GM06990 (cell line): ENCODE results near the gene SPATA16.

Experiments
- DNase-seq: peaks from one replicate; pipeline ENCODE4 v3.0.0-alpha.2; 2011; ENCODE audit not compliant: insufficient read length; ENCODE audit errors: extremely low read depth
- H3K27me3 ChIP-seq: replicated peaks from 2 replicates; pipeline ENCODE4 v1.6.0; 2011; ENCODE audit warnings: low read length; ENCODE audit not compliant: control insufficient read depth, insufficient read depth
- H3K36me3 ChIP-seq: 2 replicates; pipeline ENCODE4 v1.5.1; 2011; ENCODE audit warnings: low read length; ENCODE audit not compliant: control insufficient read depth, insufficient read depth
- H3K4me3 ChIP-seq: replicated peaks from 2 replicates; pipeline ENCODE4 v1.5.1; 2011; ENCODE audit warnings: low read depth, mild to moderate bottlenecking, control low read depth, low read length
- CTCF ChIP-seq: IDR thresholded peaks from 2 replicates; pipeline ENCODE4 v1.5.1; 2011; ENCODE audit warnings: low read length, control low read depth, mild to moderate bottlenecking, inconsistent platforms; ENCODE audit not compliant: insufficient read depth, poor library complexity, severe bottlenecking

The SPATA16 gene

GRCh38 chr3:173003471-173003870, 137.6 kb downstream of the SPATA16 start:
- TF ChIP-seq CTCF, result no peak
- Histone ChIP-seq H3K4me3 (no peak overlapping the region), H3K27me3 (no peaks in the 10 kb centered on the region; the same call in 1 of the 2 replicates), H3K36me3 (no peaks in the 10 kb centered on the region)
- DNase-seq, result no peak

- no peak for TF ChIP-seq CTCF
- Histone ChIP-seq H3K27me3 (no peaks in the 10 kb centered on the region; the same call in 1 of the 2 replicates), H3K36me3 (no peaks in the 10 kb centered on the region), H3K4me3 (no peak overlapping the region)
- DNase-seq, result no peak
These were observed 139.4 kb downstream of the SPATA16 start for GRCh38 chr3:173001622-173002021.

DNA sequence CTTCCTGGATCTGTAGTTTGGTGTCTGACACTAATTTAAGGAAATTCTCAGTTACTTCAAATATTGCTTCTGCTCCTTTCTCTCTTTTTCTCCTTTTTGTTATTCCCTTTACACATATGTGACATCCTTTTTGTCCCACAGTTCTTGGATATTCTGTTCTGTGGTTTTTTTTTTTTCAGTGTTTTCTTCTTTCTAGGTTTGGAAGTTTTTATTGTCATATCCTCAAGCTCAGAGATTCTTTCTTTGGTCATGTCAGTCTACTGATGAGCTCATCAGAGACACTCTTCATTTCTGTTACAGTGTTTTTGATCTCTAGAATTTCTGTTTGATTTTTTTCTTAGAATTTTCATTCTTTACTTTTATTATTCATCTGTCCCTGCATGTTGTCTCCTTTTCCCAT, 140.5 kb downstream of the SPATA16 start:
- no peak for TF ChIP-seq CTCF
- no peak for DNase-seq
- Histone ChIP-seq H3K27me3 (no peaks in the 10 kb centered on the region; the same call in 1 of the 2 replicates), H3K36me3 (no peaks in the 10 kb centered on the region), H3K4me3 (no peak overlapping the region)

DNA sequence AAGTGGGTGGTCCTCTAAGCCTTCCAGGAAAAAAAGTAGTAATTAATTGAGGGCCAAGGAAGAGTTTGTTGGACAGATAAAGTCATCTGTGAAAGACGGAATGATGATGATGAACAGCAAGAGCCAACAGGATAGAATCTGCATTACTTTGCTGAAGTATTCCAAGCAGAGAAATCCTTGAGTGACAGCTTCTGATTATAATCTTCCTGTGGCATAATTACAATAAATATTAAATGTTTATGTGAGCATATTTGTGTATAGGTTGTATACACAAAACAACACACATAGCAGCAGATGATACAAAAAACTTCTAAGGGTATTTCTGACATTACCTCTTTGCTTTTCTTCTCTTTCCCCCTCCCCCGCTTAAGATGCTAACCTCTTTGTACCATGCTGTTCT, 147.6 kb downstream of the SPATA16 start:
- Histone ChIP-seq H3K4me3 (no peak overlapping the region), H3K27me3 (no peaks in the 10 kb centered on the region), H3K36me3 (no peaks in the 10 kb centered on the region)
- TF ChIP-seq CTCF, result no peak
- no peak for DNase-seq

DNA sequence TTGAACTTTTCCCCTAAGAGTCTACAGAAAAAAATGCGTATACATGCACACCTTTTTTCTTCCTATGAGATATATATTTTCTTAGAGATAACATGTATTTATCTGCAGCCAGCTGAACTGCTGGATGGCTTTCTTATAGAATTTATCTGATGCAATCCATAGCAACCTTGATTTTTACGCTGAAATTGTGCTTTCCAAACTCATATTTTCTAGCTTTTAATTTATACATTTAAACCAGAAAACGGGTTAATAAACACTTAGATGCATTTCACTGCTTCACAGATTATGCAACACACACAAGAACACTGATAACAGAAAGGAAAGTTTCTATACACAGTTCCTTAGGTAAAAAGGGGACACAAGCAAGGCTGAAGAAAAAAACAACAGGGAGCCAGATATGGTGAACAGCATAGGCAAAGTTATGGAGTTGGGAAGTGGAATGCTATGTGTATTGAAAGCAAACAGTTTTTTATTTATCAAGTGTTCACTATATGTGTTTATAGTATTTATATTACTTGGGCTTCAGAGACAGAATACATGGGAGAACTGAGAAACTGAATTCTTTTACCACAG, 149.5 kb downstream of the SPATA16 start:
- DNase-seq, result no peak
- TF ChIP-seq CTCF, result no peak
- H3K36me3 ChIP-seq, result no peaks in the 10 kb centered on the region
- no peak overlapping the region for H3K4me3 ChIP-seq
- H3K27me3 ChIP-seq, result no peaks in the 10 kb centered on the region

- TF ChIP-seq CTCF, result no peak
- no peaks in the 10 kb centered on the region for H3K27me3 ChIP-seq
- no peaks in the 10 kb centered on the region for H3K36me3 ChIP-seq
- no peak for DNase-seq
- H3K4me3 ChIP-seq, result no peak overlapping the region
These were observed 151.7 kb downstream of the SPATA16 start for GRCh38 chr3:172989373-172989772.
